Activated CD8-positive, alpha-beta memory T cell treated with anti-CD3 and anti-CD28 coated beads, Interleukin-2, amount 50 U/mL, for 48 hours (primary cell): ENCODE results near the gene MOCS1.

Experiments
- DNase-seq: peaks from one replicate; pipeline ENCODE4 v3.0.0-alpha.2; 2020

The MOCS1 gene

DNA sequence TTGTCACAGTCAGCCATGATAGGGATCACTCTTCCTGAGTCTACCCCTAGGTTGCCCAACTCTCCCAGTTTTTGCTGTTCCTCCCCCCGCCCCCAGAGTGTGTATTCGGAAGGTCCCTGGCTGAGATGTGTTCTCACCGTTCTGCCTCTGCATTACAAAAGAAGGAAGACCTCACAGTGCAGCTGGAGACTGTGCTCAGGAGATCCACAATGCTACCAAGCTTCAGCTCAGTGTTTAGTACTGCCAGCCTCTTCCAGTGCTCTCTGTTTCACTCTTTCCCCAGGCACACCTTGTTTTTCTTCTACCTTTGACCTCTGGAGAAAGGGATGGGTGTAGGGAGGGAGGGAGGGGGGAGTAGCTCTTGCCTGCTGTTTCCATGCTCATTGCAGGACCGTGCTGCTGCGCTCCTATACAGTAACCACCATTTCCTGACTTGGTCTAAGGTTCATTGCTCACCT, 13.4 kb upstream of the MOCS1 start:
- no peak for DNase-seq

DNA sequence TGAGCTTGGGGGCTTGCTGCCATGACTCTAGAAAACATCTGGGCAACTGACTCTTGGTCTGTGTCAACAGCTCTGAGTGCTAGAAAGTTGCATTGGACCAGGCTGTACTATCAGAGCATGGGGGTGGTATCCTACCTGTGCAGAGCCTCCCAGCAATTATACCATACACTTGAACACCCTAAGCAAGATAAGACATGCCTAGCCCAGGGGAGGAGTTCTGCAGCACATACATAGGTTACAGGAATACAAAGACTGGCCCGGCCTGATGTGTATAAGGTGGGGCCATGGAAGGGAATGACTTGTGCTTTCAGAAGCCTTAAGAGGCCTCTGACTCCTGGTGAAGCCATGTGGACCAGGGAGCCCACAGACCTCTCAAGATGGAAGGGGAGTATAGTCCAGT, 11.4 kb upstream of the MOCS1 start:
- no peak for DNase-seq

DNA sequence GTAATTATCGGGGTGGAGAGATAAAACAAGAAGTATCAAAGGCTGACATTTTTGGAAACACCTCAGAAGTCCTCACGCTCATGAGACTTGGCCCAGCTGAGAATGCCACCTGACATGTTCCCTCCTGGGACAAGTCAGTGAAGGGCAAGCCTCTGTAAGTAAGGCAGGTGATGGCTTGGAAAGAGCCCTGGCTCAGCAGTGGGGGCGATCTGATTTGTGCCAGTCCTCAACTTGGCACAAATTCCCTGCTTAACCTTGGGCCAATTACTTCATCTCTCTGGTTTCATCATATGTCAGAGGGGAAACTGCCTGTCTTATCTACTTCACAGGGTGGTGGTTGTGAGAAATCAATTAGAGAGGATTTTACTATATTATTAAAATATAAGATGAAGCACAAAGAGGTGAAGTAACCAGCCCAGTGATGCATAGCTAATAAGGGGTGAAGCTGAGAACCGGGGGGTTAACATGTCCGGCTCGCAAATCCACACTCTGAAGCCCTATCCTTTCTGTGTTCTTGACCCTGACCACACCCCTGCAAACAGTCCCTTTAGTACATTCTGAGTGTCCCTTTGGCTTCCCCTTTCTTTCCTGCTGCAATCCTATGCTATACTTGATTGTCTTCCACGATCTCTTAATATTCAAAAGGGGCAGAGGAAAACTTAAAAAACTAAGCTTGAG, 8.8 kb upstream of the MOCS1 start:
- DNase-seq, result no peak

GRCh38 chr6:39941820-39942219, 7.6 kb upstream of the MOCS1 start:
- no peak for DNase-seq

GRCh38 chr6:39941138-39941537, 6.9 kb upstream of the MOCS1 start:
- DNase-seq, result no peak

GRCh38 chr6:39938773-39939654, 4.8 kb upstream of the MOCS1 start:
- DNase-seq, result no peak

DNA sequence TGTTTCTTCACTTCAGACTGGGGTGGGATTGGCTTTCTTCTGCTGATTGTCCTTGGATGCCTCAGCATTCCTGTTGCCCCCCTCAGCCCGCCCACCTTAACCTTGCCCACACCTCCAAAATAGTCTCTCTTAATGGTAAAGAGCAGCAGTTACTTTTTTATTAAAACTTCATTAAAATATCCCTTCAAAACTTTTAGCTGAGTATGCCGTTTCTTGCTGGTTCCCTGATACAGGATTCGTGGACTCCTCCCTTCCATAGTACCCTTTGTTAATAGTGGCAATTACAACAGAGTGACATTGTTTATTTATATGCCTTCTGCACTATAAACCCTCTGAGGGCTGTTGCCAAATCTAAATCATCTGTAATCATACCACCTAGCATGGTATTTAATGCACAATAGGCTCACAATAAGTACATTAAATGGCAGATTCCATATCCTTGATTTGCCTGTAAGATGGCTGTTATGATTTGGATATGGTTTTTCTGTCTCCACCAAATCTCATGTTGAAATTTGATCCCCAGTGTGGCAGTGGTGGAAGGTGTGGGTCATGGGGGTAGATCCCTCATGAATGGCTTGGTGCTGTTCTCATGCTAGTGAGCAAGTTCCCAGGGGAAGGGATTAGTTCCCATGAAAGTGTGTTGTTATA, 3.5 kb upstream of the MOCS1 start:
- no peak for DNase-seq

- no peak for DNase-seq
Measured at GRCh38 chr6:39936857-39937256, 2.6 kb upstream of the MOCS1 start.

GRCh38 chr6:39935241-39935640, 979 bp upstream of the MOCS1 start:
- no peak for DNase-seq

DNA sequence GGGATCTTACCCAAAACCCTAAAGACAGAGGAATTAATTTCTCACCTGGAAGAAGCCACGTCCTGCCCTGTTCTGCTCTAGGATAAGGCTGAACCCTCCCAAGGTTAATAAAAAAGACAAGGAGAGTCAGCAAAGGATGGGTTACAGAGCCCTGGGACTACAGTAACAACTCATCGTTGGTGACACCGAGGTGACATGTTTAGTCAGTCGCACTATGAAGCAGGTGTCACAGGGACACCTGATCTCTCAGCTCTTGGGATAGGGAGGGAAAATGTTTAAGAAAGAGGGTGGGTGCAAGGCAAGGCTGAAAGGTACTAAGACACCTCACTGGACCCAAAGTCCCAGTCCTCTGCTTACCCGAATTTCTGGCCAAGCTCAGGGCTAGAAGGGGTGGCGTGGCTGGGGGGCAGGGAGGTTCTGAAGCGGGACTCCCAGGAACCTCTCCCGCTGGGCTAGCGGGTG, 562 bp downstream of the MOCS1 start:
- no peak for DNase-seq

- no peak for DNase-seq
Measured at GRCh38 chr6:39932386-39932910, 1.8 kb downstream of the MOCS1 start.

- DNase-seq, result no peak
Measured at GRCh38 chr6:39931607-39932006, 2.7 kb downstream of the MOCS1 start.

DNA sequence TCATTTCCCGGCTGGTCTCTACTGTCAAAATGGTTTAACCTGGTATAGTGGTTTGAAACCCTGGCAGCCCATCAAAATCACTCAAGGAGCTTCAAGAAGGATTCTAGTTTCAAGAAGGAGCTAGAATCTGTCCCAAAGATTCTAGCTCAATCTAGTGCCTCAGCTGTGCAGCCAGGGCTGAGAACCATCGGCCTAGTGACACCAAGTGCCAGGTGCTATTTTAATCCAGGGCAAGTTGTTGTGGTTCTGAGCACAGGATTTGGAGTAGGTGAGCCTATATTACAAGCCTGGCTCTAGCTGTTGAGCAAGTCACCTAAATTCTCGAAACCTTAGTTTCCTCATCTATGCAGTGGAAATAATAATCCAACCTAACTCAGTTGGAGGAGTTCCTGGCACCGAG, 3.7 kb downstream of the MOCS1 start:
- DNase-seq, result no peak

DNA sequence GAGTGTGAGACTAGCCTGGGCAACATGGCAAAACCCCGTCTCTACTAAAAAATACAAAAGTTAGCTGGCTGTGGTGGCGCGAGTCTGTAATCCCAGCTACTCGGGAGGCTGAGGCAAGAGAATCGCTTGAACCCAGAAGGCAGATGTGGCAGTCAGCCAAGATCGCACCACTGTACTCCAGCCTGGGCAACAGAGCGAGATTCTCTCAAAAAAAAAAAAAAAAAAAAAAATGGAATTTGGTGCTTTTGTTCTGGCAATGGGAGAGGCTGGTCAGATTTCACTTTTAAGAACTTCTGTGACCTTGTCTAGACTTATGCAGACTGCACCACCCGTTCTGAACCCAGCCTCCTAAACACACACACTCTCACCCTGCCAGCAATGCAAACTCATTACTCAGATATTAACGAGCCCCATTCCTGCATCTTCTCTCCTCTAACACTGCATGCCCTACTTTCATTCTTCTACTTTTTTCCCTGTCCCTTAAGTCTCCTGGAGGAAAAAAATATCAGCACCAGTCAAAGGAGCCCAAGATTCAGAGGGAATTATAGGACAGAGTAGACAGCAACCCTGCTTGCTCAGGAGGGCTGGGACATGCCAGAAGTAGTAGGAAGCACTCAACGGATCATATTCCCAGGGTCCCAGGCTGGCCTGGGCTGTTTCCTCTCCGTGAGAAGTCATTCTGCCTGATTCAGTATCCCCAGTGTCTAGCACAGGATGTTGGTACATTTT, 4.4 kb downstream of the MOCS1 start:
- no peak for DNase-seq

GRCh38 chr6:39929039-39929732, 5.1 kb downstream of the MOCS1 start:
- DNase-seq, result no peak

DNA sequence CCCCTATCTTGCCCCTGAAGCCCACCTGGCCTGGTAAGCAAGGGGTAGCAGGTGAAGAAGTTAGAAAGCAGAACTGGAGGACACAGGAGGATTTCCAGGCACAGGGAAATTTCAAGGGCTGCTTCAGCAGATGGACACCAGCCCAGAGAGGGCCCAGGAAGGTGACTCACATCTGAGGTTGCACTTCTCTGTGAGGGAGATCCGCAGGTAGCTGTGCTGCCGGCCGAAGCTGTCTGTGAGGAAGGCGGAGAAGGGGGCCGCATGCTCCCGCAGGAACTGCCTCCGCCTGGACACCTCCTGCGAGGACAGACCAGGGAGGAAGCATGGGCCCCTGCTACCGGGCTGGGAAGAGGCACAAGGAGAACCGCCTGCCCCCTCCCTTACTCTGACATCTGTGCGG, 7.1 kb downstream of the MOCS1 start:
- DNase-seq, result no peak

GRCh38 chr6:39926668-39927067, 7.6 kb downstream of the MOCS1 start:
- no peak for DNase-seq

DNA sequence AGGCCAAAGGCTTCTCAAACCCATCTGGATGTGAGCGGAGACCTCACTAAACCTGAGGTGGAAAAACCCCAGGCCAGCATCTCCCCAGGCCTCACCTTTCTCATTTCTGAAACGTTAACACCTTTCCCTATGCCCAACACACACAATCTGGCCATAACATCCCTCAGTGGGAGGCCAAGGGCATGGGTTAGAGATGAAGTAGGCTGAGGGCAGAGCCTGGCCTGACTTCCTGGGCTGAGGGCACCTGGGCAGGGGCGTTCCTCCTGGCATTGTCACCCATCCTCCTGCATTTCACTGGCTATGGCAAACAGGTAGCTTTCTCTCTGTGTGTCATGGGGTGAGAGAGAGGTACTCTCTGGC, 8.4 kb downstream of the MOCS1 start:
- no peak for DNase-seq

DNA sequence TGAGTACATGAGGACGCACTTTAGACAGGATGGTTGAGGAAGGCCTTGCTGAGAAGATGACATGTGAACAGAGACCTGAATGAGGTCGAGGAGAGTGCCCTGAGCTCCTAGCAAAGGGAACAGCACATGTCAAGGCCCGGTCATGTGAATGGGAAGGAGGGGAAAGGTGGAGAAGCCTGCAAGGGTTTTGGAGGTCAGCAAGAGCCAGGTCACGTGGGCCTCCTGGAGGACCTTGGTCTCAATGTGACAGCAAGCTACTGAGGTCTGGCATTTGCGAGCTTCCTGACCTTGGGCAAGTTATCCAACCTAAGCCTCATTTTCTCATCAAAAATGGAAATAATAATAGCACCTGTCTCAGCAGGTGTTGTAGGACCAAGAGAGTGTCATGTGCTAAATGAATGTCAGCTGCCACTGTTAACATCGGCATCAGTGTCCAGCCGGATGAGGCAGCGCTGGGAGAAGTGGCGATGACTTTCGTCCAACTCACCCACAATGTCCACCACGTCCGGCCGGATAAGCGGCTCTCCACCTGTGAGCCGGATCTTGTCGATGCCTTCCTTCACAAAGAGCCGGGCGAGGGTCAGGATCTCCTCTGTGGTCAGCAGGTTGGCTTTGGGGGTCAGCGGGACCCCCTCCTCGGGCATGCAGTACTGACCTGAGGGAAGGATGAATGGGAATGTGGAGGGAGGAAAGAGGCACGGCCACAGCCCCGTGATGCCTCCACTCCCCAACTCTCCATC, 8.9 kb downstream of the MOCS1 start:
- DNase-seq, result no peak

DNA sequence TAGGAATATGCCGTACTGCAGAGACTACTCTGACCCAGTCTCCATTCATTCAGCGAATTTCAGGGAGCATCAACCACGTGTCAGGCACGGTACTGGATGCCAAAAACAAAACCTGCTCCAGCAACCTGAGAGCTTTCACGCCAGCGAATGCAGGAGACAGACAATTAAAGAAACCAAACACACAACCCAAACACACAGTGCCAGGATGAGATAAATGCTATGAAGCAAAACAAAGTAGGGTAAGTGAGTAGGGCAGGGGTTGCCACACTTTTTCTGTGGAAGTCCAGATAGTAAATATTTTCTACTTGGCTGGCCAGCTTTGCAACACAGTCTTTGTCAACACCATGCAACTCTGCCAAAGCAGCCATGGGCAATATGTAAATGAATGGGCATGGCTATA, 10.0 kb downstream of the MOCS1 start:
- no peak for DNase-seq

DNA sequence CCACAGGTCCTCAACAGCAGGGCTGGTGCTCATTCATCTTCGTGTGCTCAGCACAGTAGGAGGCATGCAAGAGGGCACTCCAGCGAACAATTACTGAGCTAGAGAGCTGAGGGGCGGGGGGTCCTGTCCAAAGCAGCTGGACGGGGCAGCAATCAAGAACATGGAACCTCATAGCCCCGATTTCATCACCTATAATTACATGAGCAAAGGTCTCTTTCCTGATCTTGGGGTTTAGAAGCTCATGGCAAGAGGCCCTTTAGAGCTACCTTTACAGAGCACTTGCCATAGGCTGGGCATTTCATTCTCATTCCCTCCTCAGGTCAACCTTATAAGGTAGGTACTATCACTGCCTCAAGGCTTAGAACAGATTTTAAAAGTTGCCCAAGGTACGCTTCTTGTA, 10.4 kb downstream of the MOCS1 start:
- no peak for DNase-seq

- no peak for DNase-seq
Measured at GRCh38 chr6:39923394-39923793, 10.9 kb downstream of the MOCS1 start.
